Kidney capillary endothelial cell (primary cell): ENCODE data around the gene ANKRD44.
"Not testable (repeated sequence)": the region's sequence is repeated elsewhere in the genome, so short reads cannot be mapped to it uniquely, and the experiment has no call there.

Experiments
- DNase-seq: peaks from one replicate; pipeline ENCODE4 v3.0.0-alpha.2; 2018; ENCODE audit warnings: low spot score

Gene ANKRD44

GRCh38 chr2:197075281-197075680 is 235.3 kb downstream of the ANKRD44 start:
- no peak for DNase-seq

GRCh38 chr2:197073701-197074433 is 236.7 kb downstream of the ANKRD44 start:
- DNase-seq = no peak

- DNase-seq = no peak
Observed at GRCh38 chr2:197073270-197073669, 237.3 kb downstream of the ANKRD44 start.

GRCh38 chr2:197072533-197072932 is 238.0 kb downstream of the ANKRD44 start:
- peak; percentile 28 for DNase-seq

GRCh38 chr2:197071790-197072436 is 238.7 kb downstream of the ANKRD44 start:
- DNase-seq = no peak

- no peak for DNase-seq
Observed at GRCh38 chr2:197071213-197071612, 239.4 kb downstream of the ANKRD44 start.

GRCh38 chr2:197069958-197070357 is 240.6 kb downstream of the ANKRD44 start:
- DNase-seq = no peak

- DNase-seq = not testable (repeated sequence)
Observed at GRCh38 chr2:197062574-197062973, 248.0 kb downstream of the ANKRD44 start.

- no peak for DNase-seq
Observed at GRCh38 chr2:197059477-197059876, 251.1 kb downstream of the ANKRD44 start.

GRCh38 chr2:197058777-197059300 is 251.7 kb downstream of the ANKRD44 start:
- DNase-seq = no peak

GRCh38 chr2:197057959-197058358 is 252.6 kb downstream of the ANKRD44 start:
- DNase-seq = no peak

- DNase-seq = no peak
Observed at GRCh38 chr2:197055045-197055444, 255.5 kb downstream of the ANKRD44 start.

- DNase-seq = no peak
Observed at GRCh38 chr2:197054437-197054836, 256.1 kb downstream of the ANKRD44 start.

GRCh38 chr2:197052356-197052755 is 258.2 kb downstream of the ANKRD44 start:
- no peak for DNase-seq

- no peak for DNase-seq
Observed at GRCh38 chr2:197045115-197045514, 265.5 kb downstream of the ANKRD44 start.

GRCh38 chr2:197042739-197043196 is 267.8 kb downstream of the ANKRD44 start:
- no peak for DNase-seq

- DNase-seq = no peak
Observed at GRCh38 chr2:197037863-197038398, 272.6 kb downstream of the ANKRD44 start.

- no peak for DNase-seq
Observed at GRCh38 chr2:197035002-197035401, 275.6 kb downstream of the ANKRD44 start.

- DNase-seq = no peak
Observed at GRCh38 chr2:197034292-197034691, 276.3 kb downstream of the ANKRD44 start.

GRCh38 chr2:197033222-197033621 is 277.4 kb downstream of the ANKRD44 start:
- no peak for DNase-seq

GRCh38 chr2:197031803-197032202 is 278.8 kb downstream of the ANKRD44 start:
- no peak for DNase-seq

- no peak for DNase-seq
Observed at GRCh38 chr2:197030090-197030489, 280.5 kb downstream of the ANKRD44 start.

GRCh38 chr2:197028633-197029032 is 281.9 kb downstream of the ANKRD44 start:
- DNase-seq = no peak
